Liver (tissue), 3 donors: Measurements from ENCODE around the gene STIM1.

Experiments
- ATF3 ChIP-seq: IDR thresholded peaks from 2 replicates; pipeline ENCODE4 v1.6.1; 2016; ENCODE audit warnings: antibody characterized with exemption
- EGR1 ChIP-seq, 2 donors: IDR thresholded peaks; 2 replicates each; pipeline ENCODE4 v1.6.1; 2016 to 2018; ENCODE audit warnings: antibody characterized with exemption in 2 of 2, low read depth in 2 of 2
- FOXA1 ChIP-seq: IDR thresholded peaks from 2 replicates; pipeline ENCODE4 v1.6.1; 2016; ENCODE audit warnings: antibody characterized with exemption
- GABPA ChIP-seq, 2 donors: IDR thresholded peaks in 1 of 2; conservative IDR thresholded peaks in 1 of 2; 2 replicates each; pipeline ENCODE4 v1.6.1; 2016; ENCODE audit warnings: antibody characterized with exemption in 2 of 2, mild to moderate bottlenecking in 1 of 2, moderate library complexity in 1 of 2
- HNF4A ChIP-seq, 2 donors: conservative IDR thresholded peaks; 2 replicates each; pipeline ENCODE4 v1.6.1; 2016; ENCODE audit warnings: antibody characterized with exemption in 2 of 2, mild to moderate bottlenecking in 2 of 2
- NR2F2 ChIP-seq: IDR thresholded peaks from 2 replicates; pipeline ENCODE4 v1.6.1; 2016; ENCODE audit warnings: antibody characterized with exemption
- RAD21 ChIP-seq, 2 donors: IDR thresholded peaks; 2 replicates each; pipeline ENCODE4 v1.6.1; 2016; ENCODE audit warnings: antibody characterized with exemption in 2 of 2, mild to moderate bottlenecking in 2 of 2
- RXRA ChIP-seq, 2 donors: IDR thresholded peaks; 2 replicates each; pipeline ENCODE4 v1.6.1; 2017 to 2018; ENCODE audit warnings: antibody characterized with exemption in 2 of 2, mild to moderate bottlenecking in 1 of 2
- SP1 ChIP-seq: IDR thresholded peaks from 2 replicates; pipeline ENCODE4 v1.6.1; 2018; ENCODE audit warnings: antibody characterized with exemption, mild to moderate bottlenecking
- TAF1 ChIP-seq: conservative IDR thresholded peaks from 2 replicates; pipeline ENCODE4 v1.6.1; 2016; ENCODE audit warnings: antibody characterized with exemption, mild to moderate bottlenecking
- YY1 ChIP-seq: IDR thresholded peaks from 2 replicates; pipeline ENCODE4 v1.6.1; 2016; ENCODE audit warnings: antibody characterized with exemption, mild to moderate bottlenecking
- TF ChIP-seq, protein P1 (sequence below): fragments of 150-350 bp; IDR thresholded peaks from 2 replicates; pipeline ENCODE4 v1.5.1; 2017; ENCODE audit warnings: improper control_type of control experiment, low read depth, low read length; ENCODE audit not compliant: missing input control
- TF ChIP-seq, protein P2 (sequence below): IDR thresholded peaks from 2 replicates; pipeline ENCODE4 v1.6.1; 2016; ENCODE audit warnings: antibody characterized with exemption, mild to moderate bottlenecking
- TF ChIP-seq, protein P3 (sequence below): IDR thresholded peaks from 2 replicates; pipeline ENCODE4 v1.6.1; 2016; ENCODE audit warnings: antibody characterized with exemption
- donor health status: healthy.
- donor health status: healthy.

DNA sequence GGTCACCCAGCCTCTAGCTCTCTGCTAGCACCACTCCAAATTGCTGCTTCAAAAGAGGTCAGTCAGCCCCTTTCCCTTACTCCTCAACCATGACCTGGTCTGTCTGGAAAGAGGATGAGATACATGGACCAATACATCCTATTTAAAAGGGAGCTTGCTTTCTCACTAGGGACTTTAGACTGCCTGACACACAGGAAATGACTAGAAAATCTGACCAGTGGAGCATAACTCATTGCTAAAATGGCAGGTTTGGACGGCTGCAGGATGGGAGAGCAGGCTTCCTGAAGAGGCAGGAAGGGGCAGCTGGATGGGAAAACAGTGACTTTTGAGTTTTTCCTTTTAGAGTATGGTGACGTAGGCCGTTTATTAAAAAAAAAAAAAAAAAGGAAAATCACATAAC lies 25.3 kb downstream of the STIM1 start:
- TF ChIP-seq, protein P1, sequence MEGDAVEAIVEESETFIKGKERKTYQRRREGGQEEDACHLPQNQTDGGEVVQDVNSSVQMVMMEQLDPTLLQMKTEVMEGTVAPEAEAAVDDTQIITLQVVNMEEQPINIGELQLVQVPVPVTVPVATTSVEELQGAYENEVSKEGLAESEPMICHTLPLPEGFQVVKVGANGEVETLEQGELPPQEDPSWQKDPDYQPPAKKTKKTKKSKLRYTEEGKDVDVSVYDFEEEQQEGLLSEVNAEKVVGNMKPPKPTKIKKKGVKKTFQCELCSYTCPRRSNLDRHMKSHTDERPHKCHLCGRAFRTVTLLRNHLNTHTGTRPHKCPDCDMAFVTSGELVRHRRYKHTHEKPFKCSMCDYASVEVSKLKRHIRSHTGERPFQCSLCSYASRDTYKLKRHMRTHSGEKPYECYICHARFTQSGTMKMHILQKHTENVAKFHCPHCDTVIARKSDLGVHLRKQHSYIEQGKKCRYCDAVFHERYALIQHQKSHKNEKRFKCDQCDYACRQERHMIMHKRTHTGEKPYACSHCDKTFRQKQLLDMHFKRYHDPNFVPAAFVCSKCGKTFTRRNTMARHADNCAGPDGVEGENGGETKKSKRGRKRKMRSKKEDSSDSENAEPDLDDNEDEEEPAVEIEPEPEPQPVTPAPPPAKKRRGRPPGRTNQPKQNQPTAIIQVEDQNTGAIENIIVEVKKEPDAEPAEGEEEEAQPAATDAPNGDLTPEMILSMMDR: no peak
- TF ChIP-seq, protein P2, sequence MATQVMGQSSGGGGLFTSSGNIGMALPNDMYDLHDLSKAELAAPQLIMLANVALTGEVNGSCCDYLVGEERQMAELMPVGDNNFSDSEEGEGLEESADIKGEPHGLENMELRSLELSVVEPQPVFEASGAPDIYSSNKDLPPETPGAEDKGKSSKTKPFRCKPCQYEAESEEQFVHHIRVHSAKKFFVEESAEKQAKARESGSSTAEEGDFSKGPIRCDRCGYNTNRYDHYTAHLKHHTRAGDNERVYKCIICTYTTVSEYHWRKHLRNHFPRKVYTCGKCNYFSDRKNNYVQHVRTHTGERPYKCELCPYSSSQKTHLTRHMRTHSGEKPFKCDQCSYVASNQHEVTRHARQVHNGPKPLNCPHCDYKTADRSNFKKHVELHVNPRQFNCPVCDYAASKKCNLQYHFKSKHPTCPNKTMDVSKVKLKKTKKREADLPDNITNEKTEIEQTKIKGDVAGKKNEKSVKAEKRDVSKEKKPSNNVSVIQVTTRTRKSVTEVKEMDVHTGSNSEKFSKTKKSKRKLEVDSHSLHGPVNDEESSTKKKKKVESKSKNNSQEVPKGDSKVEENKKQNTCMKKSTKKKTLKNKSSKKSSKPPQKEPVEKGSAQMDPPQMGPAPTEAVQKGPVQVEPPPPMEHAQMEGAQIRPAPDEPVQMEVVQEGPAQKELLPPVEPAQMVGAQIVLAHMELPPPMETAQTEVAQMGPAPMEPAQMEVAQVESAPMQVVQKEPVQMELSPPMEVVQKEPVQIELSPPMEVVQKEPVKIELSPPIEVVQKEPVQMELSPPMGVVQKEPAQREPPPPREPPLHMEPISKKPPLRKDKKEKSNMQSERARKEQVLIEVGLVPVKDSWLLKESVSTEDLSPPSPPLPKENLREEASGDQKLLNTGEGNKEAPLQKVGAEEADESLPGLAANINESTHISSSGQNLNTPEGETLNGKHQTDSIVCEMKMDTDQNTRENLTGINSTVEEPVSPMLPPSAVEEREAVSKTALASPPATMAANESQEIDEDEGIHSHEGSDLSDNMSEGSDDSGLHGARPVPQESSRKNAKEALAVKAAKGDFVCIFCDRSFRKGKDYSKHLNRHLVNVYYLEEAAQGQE: no peak
- TF ChIP-seq EGR1 (IDR thresholded peaks at IDR 0.05; ENCODE audit: low read depth in 2 of 2) (no peak), RAD21 (IDR thresholded peaks at IDR 0.05) (no peak), GABPA (IDR thresholded peaks at IDR 0.05 in 1 of 2, conservative IDR thresholded peaks at IDR 0.05 in 1 of 2) (no peak), FOXA1 (no peak), HNF4A (conservative IDR thresholded peaks at IDR 0.05) (peak in 1 of 2 donors; percentile 38), YY1 (no peak), NR2F2 (no peak), ATF3 (no peak), TAF1 (no peak), SP1 (peak; percentile 15), RXRA (IDR thresholded peaks at IDR 0.05) (no peak)
- TF ChIP-seq, protein P3, sequence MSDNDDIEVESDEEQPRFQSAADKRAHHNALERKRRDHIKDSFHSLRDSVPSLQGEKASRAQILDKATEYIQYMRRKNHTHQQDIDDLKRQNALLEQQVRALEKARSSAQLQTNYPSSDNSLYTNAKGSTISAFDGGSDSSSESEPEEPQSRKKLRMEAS: no peak
